SU-DHL-6 (cell line): Measurements from ENCODE around the gene CT55.

Experiments
- H2AFZ ChIP-seq: fragments of 200-600 bp; sonication (generic); 2 replicates; pipeline ENCODE4 v1.6.1; 2014; ENCODE audit warnings: low read depth, mild to moderate bottlenecking, moderate library complexity, mixed read lengths, antibody characterized with exemption, low read length; ENCODE audit not compliant: severe bottlenecking
- H3F3A ChIP-seq: fragments of 200-600 bp; shearing (Covaris generic); 2 replicates; pipeline ENCODE4 v1.6.0; 2016; ENCODE audit warnings: antibody characterized with exemption, mild to moderate bottlenecking; ENCODE audit not compliant: insufficient read depth
- H3K27ac ChIP-seq: fragments of 200-600 bp; sonication (generic); 2 replicates; pipeline ENCODE4 v1.5.1; 2016; ENCODE audit warnings: low read depth, mild to moderate bottlenecking, low read length, moderate library complexity, mixed read lengths
- H3K27me3 ChIP-seq: fragments of 200-600 bp; sonication (generic), shearing (Covaris generic); 2 replicates; pipeline ENCODE4 v1.6.0; 2014; ENCODE audit warnings: mild to moderate bottlenecking, low read length
- H3K36me3 ChIP-seq: fragments of 200-600 bp; sonication (generic); 2 replicates; pipeline ENCODE4 v1.6.1; 2014; ENCODE audit warnings: mild to moderate bottlenecking, low read length, mixed read lengths
- H3K4me2 ChIP-seq: fragments of 300-600, 200-600 bp; shearing (Covaris generic), sonication (generic); 2 replicates; pipeline ENCODE4 v1.6.0; 2014; ENCODE audit warnings: low read length, low read depth, mild to moderate bottlenecking; ENCODE audit not compliant: poor library complexity, severe bottlenecking
- H3K4me3 ChIP-seq: fragments of 200-600 bp; sonication (generic); 2 replicates; pipeline ENCODE4 v1.5.1; 2014; ENCODE audit warnings: antibody characterized with exemption, low read length, mild to moderate bottlenecking, mixed read lengths; ENCODE audit not compliant: insufficient read depth, poor library complexity, severe bottlenecking
- H3K79me2 ChIP-seq: fragments of 200-600 bp; sonication (generic); 2 replicates; pipeline ENCODE4 v1.6.1; 2014; ENCODE audit warnings: mild to moderate bottlenecking, low read length, moderate library complexity; ENCODE audit not compliant: insufficient read depth
- H3K9ac ChIP-seq: fragments of 200-600 bp; sonication (generic); 2 replicates; pipeline ENCODE4 v1.7.0; 2014; ENCODE audit warnings: mild to moderate bottlenecking, low read length
- H3K9me2 ChIP-seq: fragments of 200-600 bp; sonication (generic); replicated peaks from 2 replicates; pipeline ENCODE4 v1.6.1; 2014; ENCODE audit warnings: low read length; ENCODE audit not compliant: insufficient read depth
- H3K9me3 ChIP-seq: fragments of 200-600 bp; sonication (generic); 2 replicates; pipeline ENCODE4 v1.6.1; 2014; ENCODE audit warnings: low read length, mixed read lengths; ENCODE audit not compliant: insufficient read depth
- H4K20me1 ChIP-seq: fragments of 200-600 bp; sonication (generic); 2 replicates; pipeline ENCODE4 v1.6.1; 2014; ENCODE audit warnings: low read depth, mild to moderate bottlenecking, antibody characterized with exemption, low read length, moderate library complexity, mixed read lengths
- EZH2phosphoT487 ChIP-seq: fragments of 200-600 bp; sonication (generic), shearing (Covaris generic); conservative IDR thresholded peaks from 2 replicates; pipeline ENCODE4 v1.6.1; 2018; ENCODE audit warnings: mild to moderate bottlenecking, antibody characterized with exemption, low read length, moderate library complexity, mixed read lengths
- TF ChIP-seq, protein P1 (sequence below): fragments of 200-600 bp; sonication (generic); IDR thresholded peaks from one replicate; pipeline ENCODE4 v1.5.1; 2017; ENCODE audit warnings: antibody characterized with exemption, mild to moderate bottlenecking, low read length, moderate library complexity; ENCODE audit not compliant: insufficient read depth, poor library complexity, severe bottlenecking

Gene CT55

DNA sequence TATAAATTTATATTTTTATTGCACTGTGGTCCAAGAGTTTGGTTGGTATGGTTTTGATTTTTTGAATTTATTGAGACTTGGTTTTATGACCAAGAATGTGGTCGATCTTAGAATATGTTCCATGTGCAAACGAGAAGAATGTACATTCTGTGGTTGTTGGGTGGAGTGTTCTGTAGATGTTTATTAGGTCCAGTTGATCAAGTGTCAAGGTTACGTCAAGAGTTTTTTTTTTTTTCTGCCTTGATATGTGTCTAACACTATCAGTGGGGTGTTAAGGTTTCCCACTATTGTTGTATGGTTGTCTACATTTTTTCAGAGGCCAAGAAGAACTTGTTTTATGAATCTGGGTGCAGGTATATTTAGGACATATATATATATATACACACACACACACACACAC lies 61.6 kb downstream of the CT55 start:
- Histone ChIP-seq H3K9me2 (no peaks in the 10 kb centered on the region), H3K4me2 (no peak overlapping the region), H2AFZ (no peak overlapping the region), H3F3A (no peaks in the 10 kb centered on the region), H3K27me3 (no peaks in the 10 kb centered on the region), H3K9me3 (no peaks in the 10 kb centered on the region), H3K79me2 (no peaks in the 10 kb centered on the region), H3K36me3 (no peaks in the 10 kb centered on the region), H4K20me1 (no peaks in the 10 kb centered on the region), H3K9ac (no peak overlapping the region), H3K27ac (no peak overlapping the region), H3K4me3 (no peak overlapping the region)
- TF ChIP-seq, protein P1, sequence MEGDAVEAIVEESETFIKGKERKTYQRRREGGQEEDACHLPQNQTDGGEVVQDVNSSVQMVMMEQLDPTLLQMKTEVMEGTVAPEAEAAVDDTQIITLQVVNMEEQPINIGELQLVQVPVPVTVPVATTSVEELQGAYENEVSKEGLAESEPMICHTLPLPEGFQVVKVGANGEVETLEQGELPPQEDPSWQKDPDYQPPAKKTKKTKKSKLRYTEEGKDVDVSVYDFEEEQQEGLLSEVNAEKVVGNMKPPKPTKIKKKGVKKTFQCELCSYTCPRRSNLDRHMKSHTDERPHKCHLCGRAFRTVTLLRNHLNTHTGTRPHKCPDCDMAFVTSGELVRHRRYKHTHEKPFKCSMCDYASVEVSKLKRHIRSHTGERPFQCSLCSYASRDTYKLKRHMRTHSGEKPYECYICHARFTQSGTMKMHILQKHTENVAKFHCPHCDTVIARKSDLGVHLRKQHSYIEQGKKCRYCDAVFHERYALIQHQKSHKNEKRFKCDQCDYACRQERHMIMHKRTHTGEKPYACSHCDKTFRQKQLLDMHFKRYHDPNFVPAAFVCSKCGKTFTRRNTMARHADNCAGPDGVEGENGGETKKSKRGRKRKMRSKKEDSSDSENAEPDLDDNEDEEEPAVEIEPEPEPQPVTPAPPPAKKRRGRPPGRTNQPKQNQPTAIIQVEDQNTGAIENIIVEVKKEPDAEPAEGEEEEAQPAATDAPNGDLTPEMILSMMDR = no peak
- TF ChIP-seq EZH2phosphoT487 = no peak
